Posterior vena cava (tissue), 2 donors: ENCODE data around the gene EHD1. TPM values are rescaled to one million over a fixed set of nuclear protein-coding genes. Genes with fewer than 3 reads are reported as not detected.

Experiments
- DNase-seq: peaks from one replicate; pipeline ENCODE4 v3.0.0-alpha.2; 2020; ENCODE audit warnings: low spot score
- intact Hi-C, 2 donors: fragments of 100-400 bp; cut with DNase I; formaldehyde crosslinking; loops; one replicate each; pipeline versions ENCODE4 v1.14.1 to v1.14.2; 2022 to 2023
- total RNA-seq, 2 donors: library from RNA; stranded (reverse); fragmentation: NEBNext Ultra II Directional; extraction: Animal tissue kit (Norgen Biotek cat#: 25700); gene quantifications; one replicate each; pipeline ENCODE4 v1.2.1, GENCODE V29; 2021
- donor health status: DM: yes; HTN: yes; CAD: no.
- donor health status: DM: yes; HTN: yes; CAD: no.

Gene EHD1
- total RNA-seq, 2 donors from 2014 or later = 135 to 164 TPM

- no peak for DNase-seq
- intact Hi-C loops = loop anchor here (2.0 to 5.0 kb wide), 2 partner anchors 46 to 49 kb away; partner anchors contain the start of gene CDC42BPG (in 1 of the 2)
Observed at GRCh38 chr11:64893194-64894069, 15.0 kb upstream of the EHD1 start.

GRCh38 chr11:64892838-64893193 lies 14.4 kb upstream of the EHD1 start:
- intact Hi-C loops = loop anchor here in 1 of 2 donors (5.0 kb wide), 1 partner anchor 46 kb away; no protein-coding TSS in a partner anchor
- DNase-seq = no peak

GRCh38 chr11:64892411-64892831 lies 14.0 kb upstream of the EHD1 start:
- no peak for DNase-seq
- intact Hi-C loops = loop anchor here in 1 of 2 donors (5.0 kb wide), 1 partner anchor 45 kb away; no protein-coding TSS in a partner anchor

GRCh38 chr11:64891880-64892279 lies 13.5 kb upstream of the EHD1 start:
- intact Hi-C loops = loop anchor here in 1 of 2 donors (5.0 kb wide), 1 partner anchor 45 kb away; no protein-coding TSS in a partner anchor
- no peak for DNase-seq

- intact Hi-C loops = loop anchor here in 1 of 2 donors (5.0 kb wide), 1 partner anchor 44 kb away; no protein-coding TSS in a partner anchor
- DNase-seq = no peak
Observed at GRCh38 chr11:64891215-64891848, 12.9 kb upstream of the EHD1 start.

GRCh38 chr11:64890522-64890939 lies 12.1 kb upstream of the EHD1 start:
- no peak for DNase-seq
- intact Hi-C loops = loop anchor here in 1 of 2 donors (5.0 kb wide), 1 partner anchor 43 kb away; no protein-coding TSS in a partner anchor

- intact Hi-C loops = no loop called here
- DNase-seq = no peak
Observed at GRCh38 chr11:64888729-64889511, 10.5 kb upstream of the EHD1 start.

GRCh38 chr11:64888406-64888728 lies 9.9 kb upstream of the EHD1 start:
- intact Hi-C loops = no loop called here
- no peak for DNase-seq

- intact Hi-C loops = no loop called here
- DNase-seq = peak; percentile 96
Observed at GRCh38 chr11:64887757-64888405, 9.5 kb upstream of the EHD1 start.

GRCh38 chr11:64887234-64887756 lies 8.9 kb upstream of the EHD1 start:
- intact Hi-C loops = no loop called here
- DNase-seq = no peak

- intact Hi-C loops = no loop called here
- DNase-seq = no peak
Observed at GRCh38 chr11:64885367-64886286, 7.2 kb upstream of the EHD1 start.

- intact Hi-C loops = no loop called here
- DNase-seq = no peak
Observed at GRCh38 chr11:64884019-64884418, 5.6 kb upstream of the EHD1 start.

GRCh38 chr11:64883575-64883974 lies 5.2 kb upstream of the EHD1 start:
- no peak for DNase-seq
- intact Hi-C loops = no loop called here

- DNase-seq = no peak
- intact Hi-C loops = no loop called here
Observed at GRCh38 chr11:64882243-64882642, 3.8 kb upstream of the EHD1 start.

- no peak for DNase-seq
- intact Hi-C loops = no loop called here
Observed at GRCh38 chr11:64881476-64881875, 3.1 kb upstream of the EHD1 start.

- intact Hi-C loops = no loop called here
- no peak for DNase-seq
Observed at GRCh38 chr11:64880240-64881001, 2.0 kb upstream of the EHD1 start.

GRCh38 chr11:64879244-64879900 lies 951 bp upstream of the EHD1 start:
- intact Hi-C loops = no loop called here
- no peak for DNase-seq
